T-helper 2 cell (primary cell): ENCODE results near the gene ZNF175.

ENCODE experiments used
- DNase-seq, 5 experiments: peaks; one replicate each; pipeline versions ENCODE4 v3.0.0 to v3.0.0-alpha.2; 2012 to 2022
- total RNA-seq, 2 donors: gene quantifications; one replicate each; lab custom pipeline; 2026; lab: John Stamatoyannopoulos, UW

The ZNF175 gene
- 2.2 to 6.9 reads per million in 2 donors for total RNA-seq

DNA sequence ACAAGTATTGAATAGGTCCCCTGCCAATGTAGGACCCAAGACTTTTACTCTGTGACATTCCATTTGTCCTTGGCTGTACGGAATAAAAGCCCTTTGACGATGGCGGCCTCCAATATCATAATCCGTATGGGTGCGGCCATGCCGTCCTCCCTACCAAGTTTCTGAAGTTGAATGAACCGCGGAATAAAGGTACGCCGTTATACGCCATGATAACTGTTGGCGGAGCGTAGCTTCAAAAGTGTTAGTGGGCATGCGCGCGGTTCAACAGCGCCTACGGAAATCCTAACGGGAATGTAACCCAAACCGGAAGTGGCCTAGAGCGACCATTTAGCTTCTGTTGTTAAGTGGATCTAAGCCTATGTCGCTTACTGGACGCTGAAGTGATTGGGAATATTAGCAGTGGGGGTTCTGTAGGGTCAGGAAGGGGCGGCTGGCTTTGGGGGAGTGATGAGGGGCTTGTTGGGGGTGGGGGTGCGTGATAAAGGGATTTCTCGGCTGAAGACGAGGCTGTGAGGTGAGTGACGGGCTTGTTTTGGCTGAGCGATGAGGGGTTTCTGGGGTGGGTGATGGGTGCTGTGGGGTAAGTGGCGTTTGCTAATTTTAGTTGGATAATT lies at the start of gene ZNF175:
TSS of gene ZNF175 (plus strand) at position 322 of the 614 bp plus-strand sequence. CDS start 2,047 bp downstream, outside the sequence.
- peak; percentile 45 to 91 (median 72) for DNase-seq

DNA sequence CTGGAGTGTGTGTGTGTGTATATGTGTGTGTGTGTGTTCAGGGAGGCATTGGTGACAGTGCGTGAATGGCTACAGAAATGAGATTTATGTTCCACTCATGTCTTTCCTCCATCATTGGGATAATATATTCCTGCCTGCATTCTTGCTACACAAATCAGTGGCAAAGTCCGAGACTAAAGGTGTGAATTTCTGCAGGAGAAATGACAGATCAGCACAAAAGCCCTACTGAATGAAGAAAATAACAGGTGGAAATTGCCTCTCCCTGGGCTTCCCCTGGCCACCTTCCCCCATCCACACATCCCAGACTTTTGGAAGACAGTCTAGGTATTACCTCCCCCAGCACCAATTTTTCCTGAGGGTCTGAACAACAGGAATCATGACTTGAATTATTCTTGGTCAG lies 49.7 kb upstream of the ZNF175 start:
- DNase-seq, result no peak

DNA sequence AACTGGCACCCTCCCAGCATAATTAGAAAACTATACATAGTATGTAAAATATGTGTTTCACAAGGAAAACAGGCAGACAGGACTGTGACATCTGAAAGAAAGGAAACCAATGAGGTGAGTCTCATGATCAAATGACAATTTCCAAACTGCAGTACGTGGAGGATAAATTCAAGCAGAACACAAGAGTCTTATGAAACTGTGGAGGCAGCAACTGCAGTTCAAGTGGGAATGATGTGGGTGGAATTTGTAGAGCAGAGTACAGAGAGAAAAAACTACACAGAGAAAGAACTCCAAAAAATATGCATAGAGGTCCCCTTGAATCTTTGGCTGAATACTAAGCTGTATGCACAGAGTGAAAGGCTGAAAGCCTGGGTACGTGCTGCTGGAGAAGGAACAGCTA lies 49.3 kb upstream of the ZNF175 start:
- DNase-seq, result no peak

DNA sequence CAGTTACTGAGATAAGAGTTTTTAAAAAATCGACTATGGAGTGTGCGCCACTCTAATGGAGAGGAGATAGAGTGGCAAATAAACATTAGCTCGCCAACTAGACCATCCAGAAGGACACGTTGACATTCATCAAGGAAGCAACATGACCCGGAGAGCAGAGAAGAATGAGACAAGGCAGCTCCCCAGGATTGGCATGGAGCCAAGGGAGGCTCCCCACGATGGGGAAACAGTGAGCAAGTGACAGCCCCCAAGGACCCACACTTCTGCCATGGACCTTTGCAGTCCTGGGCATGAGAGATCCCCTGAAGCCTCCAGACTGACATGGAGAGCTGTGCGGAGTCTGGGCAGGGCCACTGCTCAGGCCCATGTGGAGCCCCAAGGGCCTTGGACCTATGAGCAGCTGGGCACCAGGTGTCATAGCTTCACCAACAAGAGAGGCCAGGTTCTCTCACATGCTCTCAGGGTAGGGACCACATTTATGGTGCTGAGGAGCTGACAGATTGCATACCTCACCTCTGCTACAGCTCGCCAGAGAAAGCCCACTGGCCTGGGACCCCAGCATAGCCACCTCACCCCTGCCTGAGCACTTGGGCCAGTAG lies 46.3 kb upstream of the ZNF175 start:
- DNase-seq, result no peak

DNA sequence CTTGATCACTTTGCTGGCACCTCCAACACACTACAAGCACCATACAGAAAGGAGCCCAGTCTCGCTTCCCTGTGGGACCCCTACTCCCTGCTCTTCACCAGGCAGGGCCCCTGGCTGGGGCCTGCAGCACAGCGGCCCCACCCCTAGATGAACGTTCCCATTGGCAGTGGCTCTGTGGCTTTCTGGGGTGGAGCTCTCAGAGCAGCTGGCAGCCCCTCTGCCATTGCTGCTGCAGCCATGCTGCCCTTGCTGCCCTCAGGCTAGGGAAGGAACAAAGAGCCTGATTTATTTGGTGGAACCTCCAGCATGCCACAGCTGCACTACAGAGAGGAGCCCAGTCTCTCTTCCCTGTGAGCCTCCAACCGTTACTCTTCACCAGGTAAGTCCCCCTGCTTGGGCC lies 45.4 kb upstream of the ZNF175 start:
- no peak for DNase-seq

DNA sequence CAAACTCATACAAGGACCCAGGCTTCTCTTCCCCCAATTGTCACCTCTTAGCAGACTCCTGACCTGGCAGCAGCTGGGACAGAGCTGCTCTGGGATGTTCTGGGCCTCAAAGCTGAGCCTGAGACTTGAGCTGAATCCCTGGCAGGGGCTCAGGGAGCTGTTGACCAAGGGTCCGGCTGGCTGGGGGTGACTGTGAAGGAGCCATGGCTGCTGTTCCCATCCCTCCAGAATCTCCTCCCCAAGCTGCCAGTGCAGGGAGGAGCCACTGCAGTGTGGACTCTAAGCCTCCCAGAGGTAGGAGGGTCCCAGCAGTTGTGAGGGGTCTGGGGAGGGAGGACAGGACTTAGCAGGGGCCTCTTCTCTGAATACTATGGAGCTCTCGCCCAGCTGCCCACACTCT lies 41.8 kb upstream of the ZNF175 start:
- DNase-seq, result no peak

DNA sequence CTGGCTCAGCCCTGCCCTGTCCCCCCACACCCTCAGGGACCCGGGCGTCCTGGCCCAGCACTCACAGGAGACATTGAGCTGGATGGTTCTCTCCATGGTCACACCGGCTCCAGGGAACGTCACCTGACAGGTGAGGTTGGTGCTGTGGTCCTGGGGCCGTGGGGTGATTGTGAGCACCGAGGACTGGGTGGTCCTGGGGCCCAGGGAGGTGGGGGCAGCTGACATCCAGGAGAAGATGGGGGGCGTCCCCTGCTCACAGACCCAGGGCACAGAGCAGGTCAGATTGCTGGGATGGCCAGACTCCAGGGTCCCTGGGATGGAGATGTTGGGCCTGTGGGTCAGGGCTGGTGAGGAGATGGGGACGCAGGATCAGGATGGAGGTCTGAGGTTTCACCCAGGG lies 40.5 kb upstream of the ZNF175 start:
- DNase-seq, result no peak

DNA sequence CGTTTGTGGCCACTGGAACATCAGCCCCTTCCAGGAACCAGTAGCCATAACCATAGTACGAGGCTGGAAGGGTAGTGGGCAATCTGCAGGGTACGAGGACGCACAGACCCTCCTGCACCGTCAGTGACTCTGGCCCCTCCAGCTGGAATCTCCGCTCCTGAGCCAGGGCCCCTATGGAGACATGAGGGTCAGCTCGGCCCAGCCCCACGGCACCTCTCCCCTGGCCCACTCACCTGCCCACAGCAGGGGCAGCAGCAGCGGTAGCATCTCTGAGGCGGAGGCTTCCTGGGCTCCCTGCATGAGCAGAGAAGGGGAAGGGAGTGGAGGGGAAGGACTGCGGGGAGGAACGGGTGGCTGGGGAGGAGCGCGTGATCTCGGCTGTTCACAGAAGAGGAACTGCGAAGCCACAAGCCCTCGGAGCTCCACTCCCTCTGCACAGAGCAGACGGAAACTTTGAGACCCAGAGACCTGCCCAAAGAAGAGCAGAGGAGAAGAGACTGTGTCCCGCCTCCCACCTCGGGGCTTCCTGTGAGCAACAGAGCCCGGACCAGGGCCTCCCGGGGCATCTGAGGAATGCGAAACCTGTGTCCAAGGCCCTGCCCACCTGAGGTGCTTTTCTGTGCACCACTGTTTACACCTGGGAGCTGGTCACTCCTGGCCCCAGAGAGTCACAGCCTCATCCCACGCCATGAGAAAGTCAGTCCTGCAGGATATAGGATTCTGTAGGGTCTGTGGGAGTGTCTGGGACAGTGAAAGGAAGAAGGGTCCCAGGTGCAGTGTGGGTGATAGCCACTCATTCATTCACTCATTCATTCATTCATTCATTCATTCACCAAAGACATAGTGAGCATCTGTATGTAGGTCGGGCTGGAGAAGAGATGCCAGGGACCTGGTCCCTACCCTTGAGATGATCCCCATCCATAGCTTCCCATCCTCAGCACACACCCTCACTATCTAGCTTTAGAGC lies 39.5 kb upstream of the ZNF175 start, which contains the start of gene SIGLEC6:
TSS of gene SIGLEC6 (minus strand) at position 322 of the 967 bp plus-strand sequence. CDS start at position 300, 22 bp downstream.
- peak in 1 of 5 experiments; percentile 45 for DNase-seq

DNA sequence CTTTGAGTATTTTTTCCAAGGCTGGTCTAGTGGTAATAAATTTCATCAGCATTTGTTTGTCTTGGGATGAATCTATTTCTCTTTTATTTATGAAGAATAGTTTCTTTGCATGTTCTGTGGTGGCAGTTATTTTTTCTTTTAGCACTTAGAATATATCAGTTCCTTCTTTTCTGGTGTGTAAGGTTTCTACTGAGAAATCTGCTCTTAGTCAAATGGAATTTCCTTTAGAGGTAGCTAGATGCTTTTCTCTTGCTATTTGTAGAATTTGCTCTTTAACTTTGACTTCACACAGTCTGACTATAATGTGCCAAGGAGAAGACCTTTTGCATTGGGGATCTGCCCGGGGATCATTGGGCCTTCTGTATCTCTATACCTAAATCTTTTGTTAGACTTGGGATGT lies 35.5 kb upstream of the ZNF175 start:
- no peak for DNase-seq

DNA sequence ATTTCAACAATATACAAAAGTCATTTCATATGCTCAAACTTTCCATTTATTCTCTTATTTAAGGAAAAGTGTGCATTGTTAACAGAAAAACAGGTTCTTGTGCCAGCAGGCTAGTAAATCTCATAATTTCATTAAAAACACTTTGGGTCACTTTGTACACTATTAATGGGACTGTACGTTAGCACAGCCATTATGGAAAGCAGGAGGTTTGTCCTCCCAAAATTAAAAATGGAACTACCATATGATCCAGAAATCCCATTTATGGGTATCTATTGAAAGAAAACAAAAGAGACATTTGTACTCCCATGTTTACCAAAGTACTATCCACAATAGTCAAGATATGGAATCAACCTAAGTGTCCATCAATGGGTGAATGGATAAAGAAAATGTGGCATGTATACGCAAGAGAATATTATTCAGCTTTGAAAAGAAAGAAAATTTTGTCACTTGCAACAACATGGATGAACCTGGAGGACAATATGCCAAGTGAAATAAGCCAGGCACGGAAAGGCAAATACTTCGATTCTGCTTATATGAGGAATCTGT lies 31.2 kb upstream of the ZNF175 start:
- DNase-seq, result no peak

DNA sequence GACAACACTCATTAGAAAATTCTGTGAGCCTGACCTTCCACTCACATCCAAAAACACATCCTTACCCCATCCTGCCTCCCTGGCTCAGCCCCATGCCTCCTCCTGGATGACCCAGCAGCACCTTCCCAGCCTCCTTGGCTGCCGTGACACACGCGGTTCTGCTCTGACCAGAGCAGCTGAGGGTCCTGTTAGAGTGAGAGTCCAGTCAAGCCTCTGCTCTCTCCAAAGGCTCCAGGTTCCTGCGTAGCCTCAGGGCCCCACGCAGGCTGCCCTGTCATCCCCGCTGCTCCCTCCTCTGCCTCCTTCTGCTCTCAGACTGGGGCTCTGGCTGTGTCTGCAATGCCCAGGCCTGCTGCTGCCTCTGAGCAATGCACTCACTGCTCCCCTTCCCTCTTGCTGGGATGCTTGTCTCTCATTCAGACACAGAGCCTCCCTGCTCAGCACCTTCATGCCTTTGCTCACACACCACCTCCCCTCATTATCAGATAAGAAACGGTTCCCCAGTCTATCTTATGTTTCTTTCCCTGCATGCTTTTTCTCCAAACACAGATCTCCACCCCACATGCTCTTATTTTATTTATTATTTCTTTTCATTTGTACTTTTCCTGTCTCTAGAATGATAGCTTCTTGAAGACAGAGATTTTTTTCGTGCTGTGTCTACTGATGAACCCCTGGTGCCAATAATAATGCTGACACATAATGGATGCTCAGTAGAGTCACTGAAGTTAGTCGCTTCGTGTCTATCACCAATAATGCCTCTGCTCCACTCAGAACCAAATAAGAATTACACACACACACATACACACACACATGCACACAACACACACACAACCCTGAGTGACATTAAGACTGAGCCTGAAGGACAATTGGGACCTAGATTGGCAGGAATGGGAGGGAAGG lies 29.4 kb upstream of the ZNF175 start:
- DNase-seq, result no peak

DNA sequence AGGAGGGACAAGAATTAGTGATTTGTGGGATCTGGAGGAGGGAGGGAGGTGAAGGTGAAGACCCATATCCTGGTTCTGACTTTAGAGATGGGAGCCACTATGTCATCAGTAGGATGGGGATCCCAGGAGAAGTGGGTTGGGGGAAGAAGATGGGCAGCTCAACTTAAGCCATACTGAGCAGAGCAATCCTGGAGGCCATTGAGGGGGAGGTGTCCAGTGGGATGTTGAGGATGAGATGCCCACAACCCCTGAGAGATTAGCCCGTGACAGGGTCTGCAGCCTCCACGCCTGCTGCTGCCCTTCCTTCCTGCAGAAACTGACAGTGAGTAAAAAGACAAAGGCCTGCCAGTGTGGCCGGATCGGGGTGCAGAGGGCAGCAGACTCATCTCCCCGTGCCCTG lies 28.4 kb upstream of the ZNF175 start:
- no peak for DNase-seq

DNA sequence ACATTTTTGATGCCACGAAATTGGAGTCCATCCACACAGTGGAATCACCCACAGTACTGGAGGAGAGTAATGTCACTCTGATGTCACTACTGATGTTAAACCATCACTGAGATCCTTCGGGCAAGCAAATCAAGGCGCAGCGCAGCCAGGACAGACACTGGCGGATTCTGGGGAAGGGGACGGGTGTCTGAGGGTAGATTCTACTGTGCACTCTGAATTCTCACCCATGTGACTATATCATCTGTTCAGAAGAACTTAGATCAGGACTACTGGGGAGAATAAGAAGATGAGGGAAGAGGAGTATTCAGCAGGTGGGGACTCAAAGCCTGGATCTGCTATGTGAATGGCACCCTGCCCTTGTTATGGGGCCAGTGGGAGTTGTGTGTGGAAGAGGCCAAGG lies 27.0 kb upstream of the ZNF175 start:
- no peak for DNase-seq

DNA sequence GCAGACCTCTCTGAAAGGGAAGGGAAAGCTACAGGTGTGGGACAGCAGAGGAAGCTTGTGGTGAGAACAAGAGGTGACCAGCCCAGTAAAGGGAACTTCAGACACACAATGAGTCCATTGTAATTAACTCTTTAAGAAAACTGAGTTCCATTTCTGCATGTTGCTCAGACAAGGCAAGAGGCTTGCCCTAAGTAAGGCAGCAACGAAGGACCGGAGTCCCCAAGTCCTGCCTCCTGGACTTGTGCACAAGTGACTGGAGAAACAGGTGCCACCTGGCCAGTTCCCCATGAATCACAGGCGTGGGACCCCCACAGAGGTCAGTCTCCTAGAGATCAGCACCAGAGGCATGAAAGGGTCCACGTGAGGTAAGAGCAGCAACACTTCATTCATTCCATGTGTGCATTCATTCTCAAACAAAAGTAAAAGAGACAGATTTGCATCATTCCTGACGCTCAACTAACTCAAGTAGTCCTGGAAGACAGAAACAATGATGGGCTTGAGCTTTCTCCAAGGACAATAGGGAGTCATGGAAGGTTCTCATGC lies 24.9 kb upstream of the ZNF175 start:
- no peak for DNase-seq

DNA sequence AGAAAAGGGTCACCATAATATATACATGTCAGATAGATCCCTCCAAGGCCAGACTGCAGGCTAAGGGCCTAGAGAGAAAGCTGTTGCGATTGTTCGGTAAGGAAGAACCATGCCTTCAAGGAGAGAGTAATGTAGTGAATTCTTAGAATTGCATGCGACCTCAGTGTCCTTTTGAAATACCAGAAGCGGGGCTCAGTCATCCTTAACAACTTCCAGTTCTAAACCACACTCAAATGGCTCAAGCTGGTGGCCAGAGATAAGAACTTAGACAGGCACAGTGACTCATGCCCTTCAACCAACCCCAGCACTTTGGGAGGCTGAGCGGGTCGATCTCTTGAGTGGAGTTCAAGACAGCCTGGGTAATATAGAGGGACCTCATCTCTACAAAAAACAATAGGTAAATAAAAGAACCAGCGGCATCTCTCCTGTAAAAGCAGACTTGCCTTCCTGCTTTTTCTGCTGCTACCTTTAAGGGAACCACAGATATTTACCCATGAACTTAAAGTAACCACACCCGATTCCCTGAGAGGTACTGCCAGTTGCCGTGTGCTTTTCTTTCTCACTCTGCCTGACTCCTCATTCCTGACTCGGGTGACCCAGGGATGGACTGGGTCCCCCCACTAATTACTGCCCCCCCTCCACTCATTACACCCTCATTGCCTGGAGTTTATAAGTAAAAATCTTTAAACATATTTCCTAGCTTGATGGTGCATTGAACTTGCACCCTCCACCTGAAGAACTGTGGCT lies 24.3 kb upstream of the ZNF175 start:
- peak in 1 of 5 experiments; percentile 33 for DNase-seq

DNA sequence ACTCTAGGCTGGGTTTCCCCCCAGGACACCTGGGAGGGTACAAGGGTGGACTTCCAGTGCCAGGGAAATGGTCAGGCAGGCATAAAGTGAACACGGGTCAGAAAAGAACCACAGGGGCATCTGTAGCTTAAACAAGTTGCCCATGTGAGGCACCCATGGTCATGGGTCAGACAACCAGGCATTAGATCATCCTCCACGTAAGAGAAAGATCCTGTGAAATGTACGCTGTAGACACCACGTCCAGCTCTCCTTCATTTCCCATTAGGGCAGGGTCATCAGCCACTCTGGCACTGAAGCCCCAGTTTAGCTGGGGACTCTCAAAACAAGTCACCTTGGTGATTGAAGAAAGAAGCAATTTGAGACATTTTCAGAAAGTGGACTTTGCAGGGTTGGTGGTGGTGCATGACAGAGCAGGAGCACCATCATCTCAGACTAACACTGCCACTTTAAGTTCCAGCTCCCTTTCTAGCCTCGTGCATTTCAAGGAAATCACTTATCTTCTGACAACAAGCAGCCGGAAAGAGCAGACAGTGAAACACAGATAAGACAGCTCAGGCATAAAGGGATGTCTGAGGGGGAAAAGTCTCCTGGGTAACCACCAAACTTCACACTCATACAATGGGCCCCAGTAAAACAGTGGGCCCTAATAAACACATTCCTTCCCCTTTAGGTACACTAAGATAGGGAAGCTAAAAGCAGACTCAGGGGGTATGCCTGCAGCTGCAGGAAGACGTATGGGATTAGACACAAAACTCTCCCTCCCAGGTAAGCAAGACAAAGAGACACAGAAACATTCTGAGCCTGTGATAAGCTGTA lies 23.5 kb upstream of the ZNF175 start:
- peak in 1 of 5 experiments; percentile 9 for DNase-seq

DNA sequence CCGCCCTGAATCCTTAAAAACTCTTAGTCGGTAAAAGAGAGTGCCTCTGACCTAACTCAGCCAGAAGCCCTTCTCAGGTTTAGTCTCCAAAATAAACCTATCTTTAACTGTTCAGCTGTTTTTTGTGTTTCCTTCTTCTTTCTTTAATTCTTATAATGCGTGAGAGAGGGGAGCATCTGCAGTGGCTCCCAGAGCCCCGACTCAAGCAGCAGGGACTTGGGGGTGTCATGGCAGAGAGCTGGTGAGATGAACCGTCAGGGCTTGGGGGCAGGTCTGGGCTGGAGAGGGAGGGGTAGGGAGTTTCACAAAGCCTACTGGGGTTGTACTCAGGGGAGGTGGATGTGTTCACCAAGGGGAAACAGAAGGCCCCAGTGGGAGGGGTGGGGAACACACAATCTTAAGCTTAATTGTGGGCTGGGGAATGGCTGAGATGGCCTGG lies 22.9 kb upstream of the ZNF175 start:
- DNase-seq, result no peak

DNA sequence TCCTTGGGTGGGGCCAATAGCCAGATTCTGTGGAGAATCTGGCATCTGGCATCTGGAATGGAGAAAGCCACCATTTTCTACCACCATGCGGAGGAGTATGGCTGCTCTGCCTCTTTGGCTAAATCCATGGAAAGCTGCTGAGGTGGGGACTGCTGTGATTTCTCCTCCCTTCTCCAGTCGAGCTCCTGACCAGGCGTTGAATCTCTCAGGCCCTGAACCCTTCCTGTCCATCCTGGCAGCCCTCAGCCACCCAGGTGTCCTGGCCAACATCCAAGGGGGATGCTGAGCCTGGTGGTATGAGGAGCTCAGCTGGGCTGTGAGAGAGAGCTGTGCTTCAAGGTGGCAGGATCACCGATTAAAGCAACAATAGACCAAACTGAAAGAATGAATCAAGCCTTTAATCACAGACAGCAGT lies 22.2 kb upstream of the ZNF175 start:
- no peak for DNase-seq

DNA sequence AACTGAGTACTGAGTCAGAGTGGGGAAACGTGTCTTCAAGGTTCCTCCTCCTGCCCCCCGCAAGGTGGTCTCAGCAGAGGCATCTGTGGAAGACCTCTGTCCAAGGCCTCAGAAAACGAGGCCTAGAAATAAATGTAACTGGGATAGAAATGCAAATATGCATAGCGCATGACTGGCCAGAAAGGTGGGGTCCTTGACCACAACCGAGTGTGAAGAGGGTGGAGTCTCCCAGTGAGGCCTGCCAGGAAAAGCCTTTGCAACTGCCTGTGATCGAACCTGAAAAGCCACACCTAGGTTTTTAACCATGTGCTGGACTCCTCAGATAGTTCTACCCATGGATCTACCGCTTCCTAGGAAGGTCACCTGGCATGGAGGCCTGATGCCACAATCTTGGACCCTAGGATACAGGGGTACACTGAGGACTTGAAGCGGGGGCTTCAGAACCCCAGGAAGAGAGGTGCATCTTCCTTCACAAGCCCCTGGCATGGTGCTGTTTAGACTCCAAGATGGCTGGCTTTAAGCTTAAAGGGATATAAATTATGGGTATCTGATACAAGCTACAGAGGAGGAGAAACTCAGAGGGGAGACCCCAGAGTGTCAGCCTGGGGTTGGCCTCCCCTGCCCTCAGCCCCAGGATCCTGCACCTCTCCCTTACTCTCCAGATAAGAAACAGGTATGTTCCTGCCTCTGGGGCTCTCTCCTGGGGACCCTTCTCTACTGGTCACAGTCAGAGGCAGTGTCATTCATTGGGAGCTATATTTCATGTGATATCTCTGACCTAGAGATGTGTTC lies 21.4 kb upstream of the ZNF175 start:
- no peak for DNase-seq
